Mononuclear cell (primary cell): Measurements from ENCODE around the gene GART. TPM values are rescaled to one million over a fixed set of nuclear protein-coding genes. Genes with fewer than 3 reads are reported as not detected.
"Not testable (repeated sequence)": the region's sequence is repeated elsewhere in the genome, so short reads cannot be mapped to it uniquely, and the experiment has no call there.

ENCODE experiments used
- H3K27me3 ChIP-seq: 2 replicates; pipeline ENCODE4 v1.6.0; 2011; ENCODE audit warnings: low read length, control low read depth; ENCODE audit not compliant: insufficient read depth
- H3K4me1 ChIP-seq: 2 replicates; pipeline ENCODE4 v1.5.1; 2011; ENCODE audit warnings: mild to moderate bottlenecking, low read length, control low read depth; ENCODE audit not compliant: insufficient read depth
- H3K4me3 ChIP-seq: 2 replicates; pipeline ENCODE4 v1.5.1; 2011; ENCODE audit warnings: mild to moderate bottlenecking, low read length, moderate library complexity
- H3K9me3 ChIP-seq: 2 replicates; pipeline ENCODE4 v1.5.1; 2011; ENCODE audit warnings: low read depth, mild to moderate bottlenecking, control low read depth, low read length
- total RNA-seq: library from RNA; depleted of rRNA; stranded (reverse); fragments of >200 nt; gene quantifications from one replicate; pipeline ENCODE4 v1.2.3, GENCODE V29; 2012

The GART gene
- total RNA-seq, 1 donor: 25.5 TPM

DNA sequence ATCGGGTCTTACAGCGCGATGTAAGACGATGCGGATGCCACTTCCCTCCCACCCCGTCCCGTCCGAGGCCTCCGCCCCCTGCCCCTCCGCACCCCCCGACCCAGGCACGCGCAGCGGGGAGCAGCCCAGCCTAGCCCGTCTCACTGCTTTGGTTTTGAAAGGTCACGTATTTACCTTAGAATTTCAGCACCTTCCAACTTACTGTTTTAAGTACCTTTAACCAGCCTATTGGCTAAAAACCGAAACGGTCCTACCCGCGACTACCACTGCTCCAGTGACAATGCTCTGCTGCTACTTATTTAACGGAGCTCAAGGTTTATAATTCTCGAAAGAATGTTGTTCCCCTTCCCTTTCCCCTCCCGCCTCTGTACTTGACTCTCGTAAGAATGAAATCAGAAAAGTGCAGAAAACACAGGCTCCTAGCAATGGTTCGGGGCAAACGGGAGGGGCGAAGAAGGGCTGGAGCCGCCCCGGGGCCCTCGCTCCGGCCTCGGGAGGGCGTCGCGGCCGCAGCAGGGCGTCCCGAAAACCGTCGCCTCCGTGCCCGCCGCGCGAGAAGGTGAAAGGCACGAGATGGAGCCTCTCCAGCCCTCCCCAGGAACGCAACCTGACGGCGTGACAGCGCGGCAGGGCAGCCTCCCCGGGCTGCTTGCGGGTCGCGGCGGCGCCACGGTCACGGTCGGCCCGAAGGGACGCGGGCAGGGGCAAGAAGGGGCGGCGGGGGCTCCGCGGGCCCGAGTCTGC lies 62.8 kb downstream of the GART start:
- Histone ChIP-seq H3K4me3 (peak overlapping the region; percentile 84), H3K9me3 (no peaks in the 10 kb centered on the region), H3K27me3 (no peaks in the 10 kb centered on the region), H3K4me1 (peaks cover 17% of the 10 kb centered on the region)

DNA sequence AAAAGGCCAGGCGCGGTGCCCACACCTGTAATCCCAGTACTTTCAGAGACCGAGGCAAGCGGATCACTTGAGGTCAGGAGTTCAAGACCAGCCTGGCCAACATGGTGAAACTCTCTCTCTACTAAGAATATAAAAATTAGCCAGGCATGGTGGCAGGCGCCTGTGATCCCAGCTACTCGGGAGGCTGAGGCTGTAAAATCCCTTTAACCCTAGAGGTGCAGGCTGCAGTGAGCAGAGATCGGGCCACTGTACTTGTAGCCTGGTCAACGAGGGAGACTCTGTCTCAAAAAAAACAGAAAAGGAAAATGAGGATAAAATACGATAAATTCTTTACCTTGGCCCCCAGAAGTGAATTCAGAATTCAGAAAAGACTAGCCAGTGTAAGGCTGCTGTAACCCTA lies 63.7 kb downstream of the GART start:
- H3K4me1 ChIP-seq: peaks cover 17% of the 10 kb centered on the region
- peak overlapping the region; percentile 84 for H3K4me3 ChIP-seq
- H3K27me3 ChIP-seq: no peaks in the 10 kb centered on the region
- H3K9me3 ChIP-seq: no peaks in the 10 kb centered on the region

DNA sequence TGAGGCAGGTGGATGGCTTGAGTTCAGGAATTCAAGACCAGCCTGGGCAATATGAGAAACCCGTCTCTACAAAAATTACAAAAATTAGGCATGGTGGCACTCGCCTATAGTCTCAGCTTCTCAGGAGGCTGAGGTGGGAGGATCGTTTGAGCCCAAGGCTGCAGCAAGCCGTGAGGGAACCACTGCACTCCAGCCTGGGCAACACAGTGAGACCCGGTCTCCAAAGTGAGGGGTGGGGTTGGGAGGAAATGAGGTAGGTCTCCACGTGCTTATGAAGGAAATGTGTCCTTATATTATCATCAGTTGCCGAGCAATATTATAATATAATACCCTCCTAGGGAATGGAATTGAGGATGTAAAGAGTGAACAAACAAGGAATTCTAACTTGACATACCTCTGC lies 64.9 kb downstream of the GART start:
- Histone ChIP-seq H3K4me3 (no peak overlapping the region), H3K9me3 (no peaks in the 10 kb centered on the region), H3K27me3 (no peaks in the 10 kb centered on the region), H3K4me1 (peaks cover 17% of the 10 kb centered on the region)

DNA sequence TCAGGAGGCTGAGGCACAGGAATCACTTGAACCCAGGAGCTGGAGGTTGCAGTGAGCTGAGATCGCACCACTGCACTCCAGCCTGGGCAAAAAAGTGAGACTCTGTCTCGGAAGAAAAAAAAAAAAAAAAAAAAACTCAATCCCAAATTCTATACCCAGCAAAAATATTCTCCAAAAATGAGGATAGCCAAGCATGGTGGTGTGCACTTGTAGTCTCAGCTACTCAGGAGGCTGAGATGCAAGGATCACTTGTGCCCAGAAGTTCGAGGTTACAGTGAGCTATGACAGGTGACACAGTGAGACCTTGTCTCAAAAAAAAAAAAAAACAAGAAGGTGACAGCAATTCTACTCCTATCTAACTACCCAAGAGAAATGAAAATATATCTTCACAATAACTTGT lies 68.6 kb downstream of the GART start:
- H3K4me3 ChIP-seq: no peak overlapping the region
- H3K27me3 ChIP-seq: no peaks in the 10 kb centered on the region
- no peaks in the 10 kb centered on the region for H3K9me3 ChIP-seq

DNA sequence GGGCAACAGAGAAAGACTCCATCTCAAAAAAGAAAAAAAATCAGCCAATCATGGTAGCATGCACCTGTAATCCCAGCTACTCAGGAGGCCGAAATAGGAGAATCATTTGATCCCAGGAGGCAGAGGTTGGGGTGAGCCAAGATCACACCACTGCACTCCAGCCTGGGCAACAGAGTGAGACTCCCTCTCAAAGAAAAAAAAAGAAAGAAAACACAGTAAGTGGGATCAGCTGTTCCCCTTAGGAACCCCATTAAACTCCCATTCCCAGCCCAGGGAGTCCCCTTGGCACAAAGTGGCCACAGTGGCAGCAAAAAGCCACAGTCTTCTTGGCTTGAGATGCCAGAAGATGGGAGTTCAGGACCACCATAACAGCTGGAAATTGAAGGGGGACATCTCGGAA lies 71.2 kb downstream of the GART start:
- Histone ChIP-seq H3K9me3 (no peaks in the 10 kb centered on the region), H3K27me3 (no peaks in the 10 kb centered on the region), H3K4me3 (no peak overlapping the region), H3K4me1 (no peaks in the 10 kb centered on the region)

More for the DNA sequence above, 68.6 kb downstream of the GART start:
- peaks cover 4% of the 10 kb centered on the region for H3K4me1 ChIP-seq

DNA sequence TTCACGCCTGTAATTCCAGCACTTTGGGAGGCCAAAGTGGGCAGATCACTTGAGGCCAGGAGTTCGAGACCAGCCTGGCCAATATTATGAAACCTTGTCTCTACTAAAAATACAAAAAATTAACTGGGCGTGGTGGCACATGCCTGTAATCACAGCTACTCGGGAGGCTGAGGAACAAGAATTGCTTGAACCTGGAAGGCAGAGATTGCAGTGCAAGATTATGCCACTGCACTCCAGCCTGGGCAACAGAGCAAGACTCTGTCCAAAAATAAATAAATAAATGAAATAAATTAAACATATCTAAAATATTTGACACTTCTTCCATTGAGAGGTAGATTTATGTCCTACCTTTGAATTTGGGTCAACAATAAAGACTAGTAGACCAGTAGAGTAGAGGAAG lies 72.7 kb downstream of the GART start:
- H3K4me1 ChIP-seq, H3K27me3 ChIP-seq, H3K4me3 ChIP-seq, H3K9me3 ChIP-seq: not testable (repeated sequence)

- Histone ChIP-seq H3K27me3 (no peaks in the 10 kb centered on the region), H3K4me1 (no peaks in the 10 kb centered on the region), H3K4me3 (no peak overlapping the region), H3K9me3 (no peaks in the 10 kb centered on the region)
Measured at GRCh38 chr21:33461538-33462250, 80.2 kb downstream of the GART start.

- H3K27me3 ChIP-seq: no peaks in the 10 kb centered on the region
- no peaks in the 10 kb centered on the region for H3K4me1 ChIP-seq
- no peaks in the 10 kb centered on the region for H3K9me3 ChIP-seq
Measured at GRCh38 chr21:33458861-33459260, 83.1 kb downstream of the GART start.

GRCh38 chr21:33455686-33456446 lies 86.1 kb downstream of the GART start:
- Histone ChIP-seq H3K9me3 (no peaks in the 10 kb centered on the region), H3K4me1 (no peaks in the 10 kb centered on the region), H3K4me3 (no peak overlapping the region), H3K27me3 (no peaks in the 10 kb centered on the region)

More at GRCh38 chr21:33458861-33459260, 83.1 kb downstream of the GART start:
- no peak overlapping the region for H3K4me3 ChIP-seq

Other genes starting within 250 kb of the GART start
- 12.4 TPM for gene IFNAR1, start 217.1 kb downstream of the GART start, total RNA-seq
- 88.1 TPM for gene IFNGR2, start 138.7 kb downstream of the GART start, total RNA-seq
- gene TMEM50B, start 62.1 kb downstream of the GART start, total RNA-seq: 50.5 TPM
- gene DNAJC28, start 50.4 kb downstream of the GART start, total RNA-seq: not detected
- 310 TPM for gene SON, start 921 bp upstream of the GART start, total RNA-seq
- gene DONSON, start 46.6 kb upstream of the GART start, total RNA-seq: 7.5 TPM
- gene CRYZL1, start 99.6 kb upstream of the GART start, total RNA-seq: 16.1 TPM
- gene ITSN1, start 100.4 kb upstream of the GART start, total RNA-seq: 2.1 TPM